ENCODE data around the gene COMT. TPM values are rescaled to one million over a fixed set of nuclear protein-coding genes. Genes with fewer than 3 reads are reported as not detected.
A peak's percentile ranks its signal among the peaks of the same experiment; 100 is the strongest.

The COMT gene
- total and polyA plus RNA-seq, 9 of the 15 experiments (the other 6 are each of a cell fraction or from before 2014, with no cell fraction given): 12.5 to 351 (median 155) TPM

DNA sequence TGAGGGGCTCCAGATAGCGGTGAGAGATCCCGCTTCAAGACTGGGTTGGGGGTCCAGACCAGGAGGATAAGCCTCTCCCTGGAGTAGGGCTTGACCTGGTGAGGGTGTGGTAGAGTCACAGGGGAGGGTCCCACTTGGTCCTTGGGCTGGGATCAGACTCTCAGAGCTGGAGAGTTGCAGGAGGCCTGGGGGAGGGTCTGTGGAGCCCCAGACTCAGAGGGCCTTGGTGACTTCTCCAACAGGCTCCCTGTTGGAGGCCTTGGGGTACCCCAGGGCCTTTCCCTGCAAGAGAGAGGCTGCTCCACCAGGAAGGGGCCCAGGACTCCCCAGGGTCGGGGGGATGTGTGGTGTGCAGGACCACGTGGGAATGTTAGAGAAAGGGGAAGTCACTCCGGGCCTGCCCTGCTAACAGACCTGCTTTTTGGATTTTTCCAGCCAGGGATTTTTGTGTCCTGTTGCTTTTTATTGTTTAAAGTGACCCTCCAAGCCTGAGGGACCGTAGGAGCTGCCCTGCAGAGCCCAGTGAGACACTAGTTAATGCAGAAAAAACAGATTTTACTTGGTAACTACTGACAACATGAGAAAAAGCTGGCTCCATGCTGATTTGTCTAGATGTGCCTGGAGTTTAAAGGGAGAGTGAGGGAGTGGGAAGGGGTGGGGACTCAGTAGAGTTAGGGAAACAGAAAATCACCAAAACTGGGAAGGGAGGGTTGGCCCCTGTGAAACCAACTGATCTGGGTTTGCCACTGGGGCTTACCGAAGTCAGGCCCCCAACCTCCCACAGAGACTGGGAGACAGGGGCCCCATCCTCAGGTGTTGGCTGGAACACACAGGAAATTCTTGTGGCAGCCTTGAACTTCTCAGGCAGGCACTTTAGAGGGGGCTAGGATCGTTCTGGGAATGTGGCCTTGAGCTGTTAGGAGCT, 847 bp downstream of the COMT start (continued):
- TF ChIP-seq, protein P1, sequence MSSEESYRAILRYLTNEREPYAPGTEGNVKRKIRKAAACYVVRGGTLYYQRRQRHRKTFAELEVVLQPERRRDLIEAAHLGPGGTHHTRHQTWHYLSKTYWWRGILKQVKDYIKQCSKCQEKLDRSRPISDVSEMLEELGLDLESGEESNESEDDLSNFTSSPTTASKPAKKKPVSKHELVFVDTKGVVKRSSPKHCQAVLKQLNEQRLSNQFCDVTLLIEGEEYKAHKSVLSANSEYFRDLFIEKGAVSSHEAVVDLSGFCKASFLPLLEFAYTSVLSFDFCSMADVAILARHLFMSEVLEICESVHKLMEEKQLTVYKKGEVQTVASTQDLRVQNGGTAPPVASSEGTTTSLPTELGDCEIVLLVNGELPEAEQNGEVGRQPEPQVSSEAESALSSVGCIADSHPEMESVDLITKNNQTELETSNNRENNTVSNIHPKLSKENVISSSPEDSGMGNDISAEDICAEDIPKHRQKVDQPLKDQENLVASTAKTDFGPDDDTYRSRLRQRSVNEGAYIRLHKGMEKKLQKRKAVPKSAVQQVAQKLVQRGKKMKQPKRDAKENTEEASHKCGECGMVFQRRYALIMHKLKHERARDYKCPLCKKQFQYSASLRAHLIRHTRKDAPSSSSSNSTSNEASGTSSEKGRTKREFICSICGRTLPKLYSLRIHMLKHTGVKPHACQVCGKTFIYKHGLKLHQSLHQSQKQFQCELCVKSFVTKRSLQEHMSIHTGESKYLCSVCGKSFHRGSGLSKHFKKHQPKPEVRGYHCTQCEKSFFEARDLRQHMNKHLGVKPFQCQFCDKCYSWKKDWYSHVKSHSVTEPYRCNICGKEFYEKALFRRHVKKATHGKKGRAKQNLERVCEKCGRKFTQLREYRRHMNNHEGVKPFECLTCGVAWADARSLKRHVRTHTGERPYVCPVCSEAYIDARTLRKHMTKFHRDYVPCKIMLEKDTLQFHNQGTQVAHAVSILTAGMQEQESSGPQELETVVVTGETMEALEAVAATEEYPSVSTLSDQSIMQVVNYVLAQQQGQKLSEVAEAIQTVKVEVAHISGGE (CRISPR knock-in tag; IDR thresholded peaks at IDR 0.05): peak in 1 of 3 experiments; percentile 24; a peak in 1 of 6 replicates
- TF ChIP-seq SREBF1 (IDR thresholded peaks at IDR 0.05; ENCODE audit: borderline replicate concordance, low read depth, low read length) (peak; percentile 41; the same call in 1 of the 2 replicates), TEAD1 (CRISPR knock-in tag; IDR thresholded peaks at IDR 0.05) (peak in 1 of 2 experiments; percentile 54; a peak in 1 of 4 replicates), ZSCAN32 (CRISPR knock-in tag; IDR thresholded peaks at IDR 0.05) (peak; percentile 69), HIVEP1 (CRISPR knock-in tag; IDR thresholded peaks at IDR 0.05) (peak; percentile 66; the same call in 1 of the 2 replicates), NFXL1 (CRISPR knock-in tag; IDR thresholded peaks at IDR 0.05) (0 out of 2 replicates have a peak, but pooled peaks have one; percentile 25), ZBTB17 (CRISPR knock-in tag; IDR thresholded peaks at IDR 0.05) (peak; percentile 84), ZFP30 (CRISPR knock-in tag; IDR thresholded peaks at IDR 0.05; ENCODE audit: borderline replicate concordance) (peak; percentile 13; the same call in 1 of the 2 replicates), HMG20B (CRISPR knock-in tag; IDR thresholded peaks at IDR 0.05) (0 out of 2 replicates have a peak, but pooled peaks have one; percentile 12), ETV5 (CRISPR knock-in tag; IDR thresholded peaks at IDR 0.05; ENCODE audit: low read depth) (no peak), POLR2G (IDR thresholded peaks at IDR 0.05; ENCODE audit: low read depth, low read length) (no peak; the same call in none of the 2 replicates), SAP30 (IDR thresholded peaks at IDR 0.05; ENCODE audit: borderline replicate concordance, insufficient read depth, low read depth, low read length, poor library complexity, severe bottlenecking) (peak; percentile 81), ZNF695 (CRISPR knock-in tag; IDR thresholded peaks at IDR 0.05) (peak; percentile 80; the same call in 1 of the 2 replicates), PRMT5 (CRISPR knock-in tag; IDR thresholded peaks at IDR 0.05) (no peak), ZNF311 (CRISPR knock-in tag; IDR thresholded peaks at IDR 0.05) (peak; percentile 79; the same call in 1 of the 2 replicates), ZNF668 (CRISPR knock-in tag; IDR thresholded peaks at IDR 0.05) (peak; percentile 88; the same call in 1 of the 2 replicates)
- TF ChIP-seq, protein P2, sequence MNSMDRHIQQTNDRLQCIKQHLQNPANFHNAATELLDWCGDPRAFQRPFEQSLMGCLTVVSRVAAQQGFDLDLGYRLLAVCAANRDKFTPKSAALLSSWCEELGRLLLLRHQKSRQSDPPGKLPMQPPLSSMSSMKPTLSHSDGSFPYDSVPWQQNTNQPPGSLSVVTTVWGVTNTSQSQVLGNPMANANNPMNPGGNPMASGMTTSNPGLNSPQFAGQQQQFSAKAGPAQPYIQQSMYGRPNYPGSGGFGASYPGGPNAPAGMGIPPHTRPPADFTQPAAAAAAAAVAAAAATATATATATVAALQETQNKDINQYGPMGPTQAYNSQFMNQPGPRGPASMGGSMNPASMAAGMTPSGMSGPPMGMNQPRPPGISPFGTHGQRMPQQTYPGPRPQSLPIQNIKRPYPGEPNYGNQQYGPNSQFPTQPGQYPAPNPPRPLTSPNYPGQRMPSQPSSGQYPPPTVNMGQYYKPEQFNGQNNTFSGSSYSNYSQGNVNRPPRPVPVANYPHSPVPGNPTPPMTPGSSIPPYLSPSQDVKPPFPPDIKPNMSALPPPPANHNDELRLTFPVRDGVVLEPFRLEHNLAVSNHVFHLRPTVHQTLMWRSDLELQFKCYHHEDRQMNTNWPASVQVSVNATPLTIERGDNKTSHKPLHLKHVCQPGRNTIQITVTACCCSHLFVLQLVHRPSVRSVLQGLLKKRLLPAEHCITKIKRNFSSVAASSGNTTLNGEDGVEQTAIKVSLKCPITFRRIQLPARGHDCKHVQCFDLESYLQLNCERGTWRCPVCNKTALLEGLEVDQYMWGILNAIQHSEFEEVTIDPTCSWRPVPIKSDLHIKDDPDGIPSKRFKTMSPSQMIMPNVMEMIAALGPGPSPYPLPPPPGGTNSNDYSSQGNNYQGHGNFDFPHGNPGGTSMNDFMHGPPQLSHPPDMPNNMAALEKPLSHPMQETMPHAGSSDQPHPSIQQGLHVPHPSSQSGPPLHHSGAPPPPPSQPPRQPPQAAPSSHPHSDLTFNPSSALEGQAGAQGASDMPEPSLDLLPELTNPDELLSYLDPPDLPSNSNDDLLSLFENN (IDR thresholded peaks at IDR 0.05; ENCODE audit: low read depth in 2 of 2, low read length in 2 of 2): peak; percentile 25 to 26; a peak in 1 of 4 replicates
